GM18858 (cell line): ENCODE data around the gene IQCE.
"Not testable (repeated sequence)": the region's sequence is repeated elsewhere in the genome, so short reads cannot be mapped to it uniquely, and the experiment has no call there.

Experiments used
- ATAC-seq: cut with Tn5 transposase; IDR thresholded peaks from one replicate; pipeline ENCODE4 v1.9.1; 2021; ENCODE audit not compliant: unreplicated experiment

IQCE gene

GRCh38 chr7:2521341-2521745 lies 37.4 kb upstream of the IQCE start:
- ATAC-seq, result no peak

- ATAC-seq, result no peak
Measured at GRCh38 chr7:2521952-2522591, 36.7 kb upstream of the IQCE start.

- no peak for ATAC-seq
Measured at GRCh38 chr7:2522780-2523433, 35.9 kb upstream of the IQCE start.

GRCh38 chr7:2523461-2523936 lies 35.3 kb upstream of the IQCE start:
- no peak for ATAC-seq

GRCh38 chr7:2523941-2524807 lies 34.6 kb upstream of the IQCE start:
- ATAC-seq, result no peak

GRCh38 chr7:2524808-2525657 lies 33.7 kb upstream of the IQCE start:
- no peak for ATAC-seq

GRCh38 chr7:2525658-2526630 lies 32.8 kb upstream of the IQCE start:
- no peak for ATAC-seq

- ATAC-seq, result no peak
Measured at GRCh38 chr7:2526659-2527504, 31.9 kb upstream of the IQCE start.

GRCh38 chr7:2527505-2528467 lies 31.0 kb upstream of the IQCE start:
- no peak for ATAC-seq

GRCh38 chr7:2528481-2529095 lies 30.2 kb upstream of the IQCE start:
- no peak for ATAC-seq

GRCh38 chr7:2529161-2530070 lies 29.4 kb upstream of the IQCE start:
- ATAC-seq, result no peak

- ATAC-seq, result no peak
Measured at GRCh38 chr7:2530071-2530987, 28.4 kb upstream of the IQCE start.

- ATAC-seq, result not testable (repeated sequence)
Measured at GRCh38 chr7:2530994-2531795, 27.6 kb upstream of the IQCE start.

GRCh38 chr7:2531796-2532110 lies 27.0 kb upstream of the IQCE start:
- not testable (repeated sequence) for ATAC-seq
